CD14-positive monocyte (primary cell): ENCODE measurements around the gene MAGEA11. TPM values are rescaled to one million over a fixed set of nuclear protein-coding genes. Genes with fewer than 3 reads are reported as not detected.

Experiments used
- DNase-seq, 3 donors: peaks; one replicate each; pipeline ENCODE4 v3.0.0-alpha.2; 2011 to 2022
- H2AFZ ChIP-seq: 2 replicates; pipeline ENCODE4 v1.6.0; 2012; ENCODE audit warnings: mild to moderate bottlenecking, low read depth, low read length, inconsistent platforms; ENCODE audit not compliant: insufficient read depth, poor library complexity, severe bottlenecking
- H3K27ac ChIP-seq, 2 donors: 1 replicate in 1 of 2; 2 replicates in 1 of 2; pipeline ENCODE4 v1.5.1; 2012 to 2013; ENCODE audit warnings: low read length in 2 of 2, control low read depth in 1 of 2, inconsistent platforms in 1 of 2, low read depth in 1 of 2, mild to moderate bottlenecking in 1 of 2
- H3K27me3 ChIP-seq, 2 donors: one replicate each; pipeline versions ENCODE4 v1.6.0 to v1.6.1; 2011 to 2013; ENCODE audit warnings: low read length in 2 of 2; ENCODE audit not compliant: control insufficient read depth in 2 of 2, insufficient read depth in 2 of 2
- H3K36me3 ChIP-seq, 2 donors: replicated peaks in 1 of 2; 1 replicate in 1 of 2; 2 replicates in 1 of 2; pipeline versions ENCODE4 v1.5.1 to v1.6.1; 2012 to 2013; ENCODE audit warnings: low read length in 2 of 2, control low read depth in 1 of 2, inconsistent platforms in 1 of 2, mild to moderate bottlenecking in 1 of 2; ENCODE audit not compliant: insufficient read depth in 2 of 2, control insufficient read depth in 1 of 2
- H3K4me1 ChIP-seq, 2 donors: 1 replicate in 1 of 2; 2 replicates in 1 of 2; pipeline versions ENCODE4 v1.5.1 to v1.6.1; 2012 to 2013; ENCODE audit warnings: low read length in 2 of 2, control low read depth in 1 of 2, inconsistent platforms in 1 of 2, mild to moderate bottlenecking in 1 of 2, moderate library complexity in 1 of 2; ENCODE audit not compliant: insufficient read depth in 2 of 2, control insufficient read depth in 1 of 2
- H3K4me2 ChIP-seq: replicated peaks from 2 replicates; pipeline ENCODE3; 2012; ENCODE audit warnings: low read length, moderate library complexity, mild to moderate bottlenecking; ENCODE audit not compliant: poor library complexity, severe bottlenecking; ENCODE audit errors: extremely low read depth
- H3K4me3 ChIP-seq, 3 experiments: fragments of 200-600 bp in 1 of 3; sonication (generic) in 1 of 3; replicated peaks in 1 of 3; 1 replicate in 2 of 3; 2 replicates in 1 of 3; pipeline ENCODE4 v1.5.1; 2011 to 2013; ENCODE audit warnings: low read length in 3 of 3, mild to moderate bottlenecking in 3 of 3, control low read depth in 2 of 3, low read depth in 2 of 3, inconsistent platforms in 1 of 3, moderate library complexity in 1 of 3
- H3K79me2 ChIP-seq: 2 replicates; pipeline ENCODE4 v1.6.0; 2012; ENCODE audit warnings: mild to moderate bottlenecking, control low read depth, inconsistent platforms, low read length, moderate library complexity; ENCODE audit not compliant: insufficient read depth
- H3K9ac ChIP-seq: 2 replicates; pipeline ENCODE4 v1.6.0; 2017; ENCODE audit warnings: low read length, mild to moderate bottlenecking; ENCODE audit not compliant: insufficient read depth, poor library complexity, severe bottlenecking
- H3K9me3 ChIP-seq, 2 donors: replicated peaks in 1 of 2; 1 replicate in 1 of 2; 2 replicates in 1 of 2; pipeline versions ENCODE4 v1.5.1 to v1.6.1; 2012 to 2013; ENCODE audit warnings: low read length in 2 of 2, control low read depth in 1 of 2; ENCODE audit not compliant: control insufficient read depth in 1 of 2, insufficient read depth in 1 of 2
- H4K20me1 ChIP-seq: 2 replicates; pipeline ENCODE4 v1.6.0; 2012; ENCODE audit warnings: mild to moderate bottlenecking, low read length, control low read depth, moderate library complexity; ENCODE audit not compliant: insufficient read depth
- H3K27ac Mint-ChIP-seq, 7 donors: one replicate each; pipeline ENCODE4 v1.8.0; 2020; ENCODE audit warnings: mild to moderate bottlenecking in 7 of 7, mixed read lengths in 7 of 7, moderate library complexity in 6 of 7, inconsistent platforms in 2 of 7
- H3K27me3 Mint-ChIP-seq, 3 donors: one replicate each; pipeline ENCODE4 v1.8.0; 2021 to 2022; ENCODE audit warnings: low read depth in 3 of 3, mild to moderate bottlenecking in 3 of 3, mixed read lengths in 3 of 3, moderate library complexity in 3 of 3, inconsistent platforms in 1 of 3
- H3K36me3 Mint-ChIP-seq, 2 donors: one replicate each; pipeline ENCODE4 v1.8.0; 2020; ENCODE audit warnings: mixed read lengths in 2 of 2, inconsistent platforms in 1 of 2, mild to moderate bottlenecking in 1 of 2
- H3K4me1 Mint-ChIP-seq: one replicate; pipeline ENCODE4 v1.8.0; 2020; ENCODE audit warnings: mild to moderate bottlenecking, mixed read lengths
- H3K4me3 Mint-ChIP-seq, 2 donors: one replicate each; pipeline ENCODE4 v1.8.0; 2020; ENCODE audit warnings: mild to moderate bottlenecking in 2 of 2, mixed read lengths in 2 of 2, moderate library complexity in 1 of 2
- H3K9me3 Mint-ChIP-seq, 7 donors: one replicate each; pipeline ENCODE4 v1.8.0; 2020 to 2022; ENCODE audit warnings: mixed read lengths in 7 of 7, mild to moderate bottlenecking in 6 of 7, moderate library complexity in 6 of 7, inconsistent platforms in 2 of 7
- CTCF ChIP-seq: fragments of 200-600 bp; IDR thresholded peaks from one replicate; pipeline ENCODE4 v1.8.0; 2022; ENCODE audit warnings: antibody characterized with exemption, mild to moderate bottlenecking
- WGBS: methylation state at CpG from one replicate; pipeline ENCODE4 v1.1.5; 2013; ENCODE audit warnings: missing lambda C conversion rate; ENCODE audit not compliant: insufficient coverage; 5-methylcytosine and 5-hydroxymethylcytosine counted together
- intact Hi-C, 2 donors: fragments of 100-400 bp; cut with micrococcal nuclease; formaldehyde crosslinking; loops; one replicate each; pipeline versions ENCODE4 v1.15.0 to v1.15.1; 2023
- polyA plus RNA-seq, 3 donors: library from polyadenylated mRNA; depleted of rRNA in 1 of 3; unstranded in 2 of 3; stranded (reverse) in 1 of 3; fragments of 300-500 nt in 2 of 3; fragments of >200 nt in 1 of 3; fragmentation: Illumina TruSeq in 2 of 3; gene quantifications; 1 replicate in 2 of 3; 2 replicates in 1 of 3; pipeline ENCODE4 v1.2.3, GENCODE V29; 2012 to 2021

MAGEA11 gene
- polyA plus RNA-seq, 3 donors: not detected

- H3K27ac Mint-ChIP-seq: no peak overlapping the region
- no peak for TF ChIP-seq CTCF
- WGBS: no CpG with 5 or more reads among the region's 2 CpGs
Measured at GRCh38 chrX:149707147-149707901, 4.5 kb upstream of the MAGEA11 start.

GRCh38 chrX:149712831-149713230 lies 971 bp downstream of the MAGEA11 start:
- DNase-seq: no peak
- no peaks in the 10 kb centered on the region for H3K9me3 ChIP-seq
- 100% methylated on average over 1 of the region's 5 CpGs for WGBS
- no peaks in the 10 kb centered on the region for H3K4me1 ChIP-seq
- no peak overlapping the region for H3K9ac ChIP-seq
- no peaks in the 10 kb centered on the region for H3K36me3 ChIP-seq
- no peak overlapping the region for H3K4me3 ChIP-seq
- no peaks in the 10 kb centered on the region for H3K79me2 ChIP-seq
- no peaks in the 10 kb centered on the region for H3K4me1 Mint-ChIP-seq
- H3K27me3 ChIP-seq: no peaks in the 10 kb centered on the region
- no peak overlapping the region for H3K27ac Mint-ChIP-seq
- H3K27me3 Mint-ChIP-seq: peaks cover 0 to 5% (median 1%) of the 10 kb centered on the region in 3 donors
- no peak overlapping the region for H2AFZ ChIP-seq
- no peaks in the 10 kb centered on the region for H3K36me3 Mint-ChIP-seq
- H3K9me3 Mint-ChIP-seq: peaks cover 0 to 6% (median 2%) of the 10 kb centered on the region in 7 donors
- H3K4me2 ChIP-seq: no peak overlapping the region
- H3K4me3 Mint-ChIP-seq: no peak overlapping the region
- intact Hi-C loops: no loop called here
- TF ChIP-seq CTCF: no peak
- no peak overlapping the region for H3K27ac ChIP-seq
- H4K20me1 ChIP-seq: no peaks in the 10 kb centered on the region

More at GRCh38 chrX:149707147-149707901, 4.5 kb upstream of the MAGEA11 start:
- intact Hi-C loops: no loop called here
- Histone ChIP-seq H3K27ac (no peak overlapping the region), H3K9ac (no peak overlapping the region), H3K4me1 (no peaks in the 10 kb centered on the region), H2AFZ (no peak overlapping the region), H3K79me2 (no peaks in the 10 kb centered on the region), H3K4me3 (no peak overlapping the region), H4K20me1 (no peaks in the 10 kb centered on the region), H3K27me3 (no peaks in the 10 kb centered on the region), H3K9me3 (no peaks in the 10 kb centered on the region), H3K36me3 (no peaks in the 10 kb centered on the region), H3K4me2 (no peak overlapping the region)
- H3K36me3 Mint-ChIP-seq: no peaks in the 10 kb centered on the region
- no peak overlapping the region for H3K4me3 Mint-ChIP-seq
- H3K9me3 Mint-ChIP-seq: peaks cover 0 to 5% (median 1%) of the 10 kb centered on the region in 7 donors
- H3K27me3 Mint-ChIP-seq: peaks cover 0 to 5% (median 1%) of the 10 kb centered on the region in 3 donors
- H3K4me1 Mint-ChIP-seq: no peaks in the 10 kb centered on the region
- no peak for DNase-seq
